Heart left ventricle (tissue), 13 donors: ENCODE measurements around the gene FBXO44.

Experiments
- CTCF ChIP-seq, 12 donors: fragments of 200-600 bp; sonication (generic) in 4 of 12; IDR thresholded peaks; one replicate each; pipeline versions ENCODE4 v1.5.0 to v1.8.0; 2018 to 2022; ENCODE audit warnings: antibody characterized with exemption in 12 of 12, mild to moderate bottlenecking in 5 of 12
- POLR2A ChIP-seq, 2 donors: fragments of 450-650 bp; IDR thresholded peaks; one replicate each; pipeline ENCODE4 v1.6.1; 2017; ENCODE audit warnings: antibody characterized with exemption in 2 of 2, mild to moderate bottlenecking in 2 of 2, moderate library complexity in 2 of 2
- donor health status: ischemic (EF 13 %, LVEDD 7.1; RV severe dilation, severe dysfunction).
- donor health status: DM: no; HTN: yes; CAD: no.
- donor health status: DM: no; HTN: no; CAD: no.
- donor health status: ischemic (EF 25% LVEDD 6.9; RV normal size, moderate dysfunction).
- donor health status: ischemic (EF 25% LVEDD 5.7; RV mildly dilated, moderate dysfunction).
- donor health status: ischemic (EF 35%, LVEDD 5.7; RV mildly dilated, moderate dysfunction).
- donor health status: nonischemic (EF 11% LVEDD 7.7; RV severe dilation, severe dysfunction).
- donor health status: DM: yes; HTN: yes; CAD: no.
- donor health status: PGD.
- donor health status: ischemic (EF 29% LVEDD 5.4; RV normal size, mild dysfunction).
- donor health status: nonischemic (EF 23%, LVEDD 6.1; RV moderate dilation, normal function).

GRCh38 chr1:11681071-11681771, 26.5 kb downstream of the FBXO44 start, which contains the start of gene MAD2L2:
- TF ChIP-seq CTCF (IDR thresholded peaks at IDR 0.05) (no peak), POLR2A (IDR thresholded peaks at IDR 0.05) (peak in 1 of 2 donors; percentile 63)
